NCI-H128 (cell line): ENCODE results near the gene SF1.

Experiments
- DNase-seq: peaks from one replicate; lab custom pipeline; 2025; ENCODE audit not compliant: unreplicated experiment; lab: John Stamatoyannopoulos, UW

SF1 gene

GRCh38 chr11:64762277-64762673 lies 16.1 kb downstream of the SF1 start:
- no peak for DNase-seq

- no peak for DNase-seq
Measured at GRCh38 chr11:64760759-64761420, 17.5 kb downstream of the SF1 start.

GRCh38 chr11:64759722-64760719 lies 18.3 kb downstream of the SF1 start, which contains the start of gene PYGM:
PYGM (minus strand) TSS chr11:64759974; CDS start chr11:64759898, 76 bp downstream.
- no peak for DNase-seq

- no peak for DNase-seq
Measured at GRCh38 chr11:64759131-64759721, 19.1 kb downstream of the SF1 start.

- DNase-seq, result no peak
Measured at GRCh38 chr11:64758330-64759079, 19.8 kb downstream of the SF1 start.

- no peak for DNase-seq
Measured at GRCh38 chr11:64757549-64758329, 20.6 kb downstream of the SF1 start.

GRCh38 chr11:64755681-64756361 lies 22.5 kb downstream of the SF1 start:
- no peak for DNase-seq

- no peak for DNase-seq
Measured at GRCh38 chr11:64754919-64755662, 23.3 kb downstream of the SF1 start.

GRCh38 chr11:64754124-64754918 lies 24.0 kb downstream of the SF1 start:
- DNase-seq, result no peak

- no peak for DNase-seq
Measured at GRCh38 chr11:64753380-64754123, 24.8 kb downstream of the SF1 start.

GRCh38 chr11:64753019-64753379 lies 25.3 kb downstream of the SF1 start:
- DNase-seq, result no peak

GRCh38 chr11:64752175-64752970 lies 26.0 kb downstream of the SF1 start:
- DNase-seq, result no peak

GRCh38 chr11:64751580-64751979 lies 26.8 kb downstream of the SF1 start:
- no peak for DNase-seq

GRCh38 chr11:64751136-64751535 lies 27.2 kb downstream of the SF1 start:
- no peak for DNase-seq

- no peak for DNase-seq
Measured at GRCh38 chr11:64750361-64751054, 27.8 kb downstream of the SF1 start.
